ENCODE data around the gene TTC27.
A peak's percentile ranks its signal among the peaks of the same experiment; 100 is the strongest.
"Not testable (repeated sequence)": the region's sequence is repeated elsewhere in the genome, so short reads cannot be mapped to it uniquely, and the experiment has no call there.

TTC27 gene

GRCh38 chr2:32743480-32744236 is 115.8 kb downstream of the TTC27 start:
- Mint-ChIP-seq H3K9me3 (peaks cover 4% of the 10 kb centered on the region), H3K27ac (no peak overlapping the region), H3K4me1 (no peaks in the 10 kb centered on the region), H3K4me3 (no peak overlapping the region), H3K36me3 (peaks cover 49% of the 10 kb centered on the region), H3K27me3 (no peaks in the 10 kb centered on the region)
- ATAC-seq (ENCODE audit: low read depth) (no peak), DNase-seq (ENCODE audit: low spot score in 2 of 2) (no peak)

GRCh38 chr2:32745191-32745590 is 117.3 kb downstream of the TTC27 start:
- ATAC-seq (ENCODE audit: low read depth), result no peak
- Mint-ChIP-seq H3K4me1 (no peaks in the 10 kb centered on the region), H3K9me3 (peaks cover 4% of the 10 kb centered on the region), H3K27me3 (no peaks in the 10 kb centered on the region), H3K27ac (no peak overlapping the region), H3K36me3 (peaks cover 52% of the 10 kb centered on the region), H3K4me3 (no peak overlapping the region)
- no peak for DNase-seq (ENCODE audit: low spot score in 2 of 2)

- Mint-ChIP-seq H3K4me1 (no peaks in the 10 kb centered on the region), H3K9me3 (peaks cover 4% of the 10 kb centered on the region), H3K27me3 (no peaks in the 10 kb centered on the region), H3K27ac (no peak overlapping the region), H3K36me3 (peaks cover 52% of the 10 kb centered on the region), H3K4me3 (no peak overlapping the region)
- no peak for DNase-seq (ENCODE audit: low spot score in 2 of 2)
- ATAC-seq (ENCODE audit: low read depth), result no peak
These were observed 117.8 kb downstream of the TTC27 start for GRCh38 chr2:32745675-32746074.

GRCh38 chr2:32746669-32747068 is 118.8 kb downstream of the TTC27 start:
- Mint-ChIP-seq H3K4me1 (no peaks in the 10 kb centered on the region), H3K27ac (no peak overlapping the region), H3K4me3 (no peak overlapping the region), H3K36me3 (peaks cover 49% of the 10 kb centered on the region), H3K27me3 (no peaks in the 10 kb centered on the region), H3K9me3 (peaks cover 4% of the 10 kb centered on the region)
- ATAC-seq (ENCODE audit: low read depth), result no peak
- no peak for DNase-seq (ENCODE audit: low spot score in 2 of 2)

GRCh38 chr2:32748158-32748557 is 120.3 kb downstream of the TTC27 start:
- Mint-ChIP-seq H3K27me3 (no peaks in the 10 kb centered on the region), H3K4me3 (no peak overlapping the region), H3K4me1 (no peaks in the 10 kb centered on the region), H3K36me3 (peaks cover 43% of the 10 kb centered on the region), H3K9me3 (peaks cover 4% of the 10 kb centered on the region), H3K27ac (no peak overlapping the region)
- ATAC-seq (ENCODE audit: low read depth) (no peak), DNase-seq (ENCODE audit: low spot score in 2 of 2) (no peak)

GRCh38 chr2:32750880-32751279 is 123.0 kb downstream of the TTC27 start:
- no peak for ATAC-seq (ENCODE audit: low read depth)
- DNase-seq (ENCODE audit: low spot score in 2 of 2), result no peak
- Mint-ChIP-seq H3K27ac (no peak overlapping the region), H3K4me1 (peaks cover 2% of the 10 kb centered on the region), H3K36me3 (peaks cover 30% of the 10 kb centered on the region), H3K4me3 (no peak overlapping the region), H3K27me3 (no peaks in the 10 kb centered on the region), H3K9me3 (peaks cover 4% of the 10 kb centered on the region)

- ATAC-seq (ENCODE audit: low read depth), result no peak
- peaks cover 5% of the 10 kb centered on the region for H3K4me1 Mint-ChIP-seq
- peaks cover 31% of the 10 kb centered on the region for H3K36me3 Mint-ChIP-seq
- no peaks in the 10 kb centered on the region for H3K27me3 Mint-ChIP-seq
- H3K27ac Mint-ChIP-seq, result peak overlapping the region; percentile 35
- DNase-seq (ENCODE audit: low spot score in 2 of 2), result no peak
- peaks cover 1% of the 10 kb centered on the region for H3K9me3 Mint-ChIP-seq
- no peak overlapping the region for H3K4me3 Mint-ChIP-seq
These were observed 124.4 kb downstream of the TTC27 start for GRCh38 chr2:32752205-32752604.

GRCh38 chr2:32752952-32753351 is 125.1 kb downstream of the TTC27 start:
- no peak for ATAC-seq (ENCODE audit: low read depth)
- Mint-ChIP-seq H3K4me1 (peaks cover 5% of the 10 kb centered on the region), H3K36me3 (peaks cover 29% of the 10 kb centered on the region)

GRCh38 chr2:32754676-32755075 is 126.8 kb downstream of the TTC27 start:
- not testable (repeated sequence) for H3K4me3 Mint-ChIP-seq; H3K9me3 Mint-ChIP-seq; H3K27ac Mint-ChIP-seq; ATAC-seq (ENCODE audit: low read depth); DNase-seq (ENCODE audit: low spot score in 2 of 2); H3K4me1 Mint-ChIP-seq; H3K27me3 Mint-ChIP-seq
- peaks cover 24% of the 10 kb centered on the region for H3K36me3 Mint-ChIP-seq

More at GRCh38 chr2:32752952-32753351, 125.1 kb downstream of the TTC27 start:
- H3K27ac Mint-ChIP-seq, result peak overlapping the region; percentile 35
- no peaks in the 10 kb centered on the region for H3K9me3 Mint-ChIP-seq
- H3K4me3 Mint-ChIP-seq, result no peak overlapping the region
- H3K27me3 Mint-ChIP-seq, result no peaks in the 10 kb centered on the region
- DNase-seq (ENCODE audit: low spot score in 2 of 2), result no peak

- ATAC-seq (ENCODE audit: low read depth) (no peak), DNase-seq (ENCODE audit: low spot score in 2 of 2) (no peak)
- H3K4me1 Mint-ChIP-seq, result peaks cover 5% of the 10 kb centered on the region
- H3K36me3 Mint-ChIP-seq, result peaks cover 25% of the 10 kb centered on the region
- peak overlapping the region; percentile 54 for H3K4me3 Mint-ChIP-seq
- H3K9me3 Mint-ChIP-seq, result no peaks in the 10 kb centered on the region
- H3K27ac Mint-ChIP-seq, result peak overlapping the region; percentile 48
- no peaks in the 10 kb centered on the region for H3K27me3 Mint-ChIP-seq
These were observed 127.8 kb downstream of the TTC27 start for GRCh38 chr2:32755666-32756065.

GRCh38 chr2:32756074-32756727 is 128.4 kb downstream of the TTC27 start:
- Mint-ChIP-seq H3K36me3 (peaks cover 29% of the 10 kb centered on the region), H3K27ac (peak overlapping the region; percentile 48), H3K4me1 (peaks cover 5% of the 10 kb centered on the region), H3K9me3 (no peaks in the 10 kb centered on the region), H3K27me3 (no peaks in the 10 kb centered on the region), H3K4me3 (peak overlapping the region; percentile 54)
- ATAC-seq (ENCODE audit: low read depth) (no peak), DNase-seq (ENCODE audit: low spot score in 2 of 2) (no peak)

- Mint-ChIP-seq H3K36me3 (peaks cover 36% of the 10 kb centered on the region), H3K27me3 (no peaks in the 10 kb centered on the region), H3K4me3 (no peak overlapping the region), H3K27ac (no peak overlapping the region), H3K9me3 (no peaks in the 10 kb centered on the region), H3K4me1 (peaks cover 5% of the 10 kb centered on the region)
- ATAC-seq (ENCODE audit: low read depth), result no peak
- no peak for DNase-seq (ENCODE audit: low spot score in 2 of 2)
These were observed 130.4 kb downstream of the TTC27 start for GRCh38 chr2:32758232-32758631.

- peaks cover 37% of the 10 kb centered on the region for H3K36me3 Mint-ChIP-seq
- ATAC-seq (ENCODE audit: low read depth) (no peak), DNase-seq (ENCODE audit: low spot score in 2 of 2) (no peak)
- no peak overlapping the region for H3K4me3 Mint-ChIP-seq
- no peak overlapping the region for H3K27ac Mint-ChIP-seq
- no peaks in the 10 kb centered on the region for H3K27me3 Mint-ChIP-seq
- no peaks in the 10 kb centered on the region for H3K9me3 Mint-ChIP-seq
- H3K4me1 Mint-ChIP-seq, result peaks cover 5% of the 10 kb centered on the region
These were observed 132.8 kb downstream of the TTC27 start for GRCh38 chr2:32760628-32761027.

- ATAC-seq (ENCODE audit: low read depth), result no peak
- Mint-ChIP-seq H3K4me1 (no peaks in the 10 kb centered on the region), H3K4me3 (no peak overlapping the region), H3K27ac (no peak overlapping the region), H3K27me3 (no peaks in the 10 kb centered on the region), H3K36me3 (peaks cover 11% of the 10 kb centered on the region), H3K9me3 (no peaks in the 10 kb centered on the region)
- DNase-seq (ENCODE audit: low spot score in 2 of 2), result no peak
These were observed 140.7 kb downstream of the TTC27 start for GRCh38 chr2:32768387-32769174.

All from memory B cell (primary cell).